PFSK-1 (cell line): ENCODE data around the gene TBX1.

ENCODE experiments used
- FOXP2 ChIP-seq: optimal IDR thresholded peaks from 2 replicates; pipeline ENCODE3; 2011; ENCODE audit warnings: borderline replicate concordance, control low read depth, inconsistent platforms; ENCODE audit not compliant: insufficient read depth; ENCODE audit errors: extremely low read length, extremely low read depth
- POLR2AphosphoS5 ChIP-seq: IDR thresholded peaks from 2 replicates; pipeline ENCODE4 v1.6.1; 2012; ENCODE audit warnings: low read depth, mild to moderate bottlenecking, control low read depth, low read length, moderate library complexity
- SIN3A ChIP-seq: IDR thresholded peaks from 2 replicates; pipeline ENCODE4 v1.6.1; 2012; ENCODE audit warnings: mild to moderate bottlenecking, low read length, moderate library complexity, borderline replicate concordance; ENCODE audit not compliant: insufficient read depth
- TAF1 ChIP-seq: IDR thresholded peaks from 2 replicates; pipeline ENCODE4 v1.6.1; 2012; ENCODE audit warnings: low read length, control low read depth, borderline replicate concordance; ENCODE audit not compliant: insufficient read depth
- TF ChIP-seq, protein P1 (sequence below), 2 experiments: IDR thresholded peaks; 2 replicates each; pipeline versions ENCODE4 v1.6.1 to v1.8.0; 2011 to 2012; ENCODE audit warnings: low read depth in 2 of 2, low read length in 2 of 2, control low read depth in 1 of 2, inconsistent platforms in 1 of 2, mild to moderate bottlenecking in 1 of 2, moderate library complexity in 1 of 2; ENCODE audit not compliant: insufficient read depth in 1 of 2

DNA sequence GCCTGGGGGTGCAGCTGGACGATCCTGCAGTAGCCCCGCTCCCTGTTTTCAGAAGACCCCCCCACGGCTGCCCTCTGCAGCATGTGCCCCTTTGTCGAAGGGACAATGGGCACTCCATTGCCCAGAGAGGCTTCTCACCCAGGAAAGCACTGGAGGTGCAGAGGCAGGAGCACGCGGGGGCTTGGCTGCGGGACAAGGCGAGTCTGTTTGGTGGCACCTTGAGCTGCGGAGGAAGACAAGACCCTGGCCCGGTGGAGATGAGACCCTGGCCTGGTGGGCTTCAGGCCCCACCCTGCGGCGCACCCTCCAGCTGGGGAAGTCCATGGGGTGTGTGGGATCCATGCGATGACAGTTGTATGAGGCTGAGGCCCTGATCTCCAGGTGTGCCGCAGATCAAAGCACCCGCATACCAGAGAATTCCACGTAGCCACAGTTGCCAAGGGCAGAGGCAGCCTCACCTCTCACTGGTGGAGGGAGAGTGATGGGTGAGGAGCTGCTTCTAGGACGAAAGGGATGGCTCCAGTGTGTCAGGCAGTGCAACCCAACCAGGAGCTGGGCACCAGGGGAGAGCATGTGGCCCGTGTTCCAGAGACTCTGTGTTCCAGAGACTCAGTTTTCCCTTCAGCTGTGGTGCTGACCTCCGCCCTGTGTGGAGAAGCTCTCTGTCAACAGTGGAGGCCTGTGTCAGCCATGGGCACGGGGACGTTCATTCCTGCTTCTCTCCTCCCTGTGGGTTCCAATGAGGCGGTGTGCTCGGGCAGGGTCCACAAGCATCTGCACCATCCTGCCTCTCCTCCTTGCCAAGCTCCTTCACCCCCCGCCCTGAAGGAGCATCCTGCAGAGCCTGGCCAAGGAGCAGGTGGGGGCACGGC is 10.0 kb downstream of the TBX1 start:
- TF ChIP-seq POLR2AphosphoS5 (no peak), SIN3A (no peak), TAF1 (no peak), FOXP2 (no peak)
- TF ChIP-seq, protein P1, sequence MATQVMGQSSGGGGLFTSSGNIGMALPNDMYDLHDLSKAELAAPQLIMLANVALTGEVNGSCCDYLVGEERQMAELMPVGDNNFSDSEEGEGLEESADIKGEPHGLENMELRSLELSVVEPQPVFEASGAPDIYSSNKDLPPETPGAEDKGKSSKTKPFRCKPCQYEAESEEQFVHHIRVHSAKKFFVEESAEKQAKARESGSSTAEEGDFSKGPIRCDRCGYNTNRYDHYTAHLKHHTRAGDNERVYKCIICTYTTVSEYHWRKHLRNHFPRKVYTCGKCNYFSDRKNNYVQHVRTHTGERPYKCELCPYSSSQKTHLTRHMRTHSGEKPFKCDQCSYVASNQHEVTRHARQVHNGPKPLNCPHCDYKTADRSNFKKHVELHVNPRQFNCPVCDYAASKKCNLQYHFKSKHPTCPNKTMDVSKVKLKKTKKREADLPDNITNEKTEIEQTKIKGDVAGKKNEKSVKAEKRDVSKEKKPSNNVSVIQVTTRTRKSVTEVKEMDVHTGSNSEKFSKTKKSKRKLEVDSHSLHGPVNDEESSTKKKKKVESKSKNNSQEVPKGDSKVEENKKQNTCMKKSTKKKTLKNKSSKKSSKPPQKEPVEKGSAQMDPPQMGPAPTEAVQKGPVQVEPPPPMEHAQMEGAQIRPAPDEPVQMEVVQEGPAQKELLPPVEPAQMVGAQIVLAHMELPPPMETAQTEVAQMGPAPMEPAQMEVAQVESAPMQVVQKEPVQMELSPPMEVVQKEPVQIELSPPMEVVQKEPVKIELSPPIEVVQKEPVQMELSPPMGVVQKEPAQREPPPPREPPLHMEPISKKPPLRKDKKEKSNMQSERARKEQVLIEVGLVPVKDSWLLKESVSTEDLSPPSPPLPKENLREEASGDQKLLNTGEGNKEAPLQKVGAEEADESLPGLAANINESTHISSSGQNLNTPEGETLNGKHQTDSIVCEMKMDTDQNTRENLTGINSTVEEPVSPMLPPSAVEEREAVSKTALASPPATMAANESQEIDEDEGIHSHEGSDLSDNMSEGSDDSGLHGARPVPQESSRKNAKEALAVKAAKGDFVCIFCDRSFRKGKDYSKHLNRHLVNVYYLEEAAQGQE (IDR thresholded peaks at IDR 0.05; ENCODE audit: insufficient read depth in 1 of 2, low read depth in 2 of 2, low read length in 2 of 2): no peak
